GM23338 (cell line): Measurements from ENCODE around the gene PIWIL4.
"Not testable (repeated sequence)": the region's sequence is repeated elsewhere in the genome, so short reads cannot be mapped to it uniquely, and the experiment has no call there.

Experiments
- CTCF ChIP-seq, 2 experiments: fragments of 200-600 bp in 1 of 2; sonication (generic) in 1 of 2; conservative IDR thresholded peaks; 2 replicates each; pipeline versions ENCODE4 v1.5.1 to v1.6.1; 2016 to 2017; ENCODE audit warnings: antibody characterized with exemption in 2 of 2, low read depth in 2 of 2, mild to moderate bottlenecking in 2 of 2, moderate library complexity in 1 of 2
- EZH2 ChIP-seq: fragments of 200-600 bp; sonication (generic); IDR thresholded peaks from one replicate; pipeline ENCODE4 v1.8.0; 2017; ENCODE audit warnings: antibody characterized with exemption, mild to moderate bottlenecking, low read depth; ENCODE audit not compliant: unreplicated experiment

DNA sequence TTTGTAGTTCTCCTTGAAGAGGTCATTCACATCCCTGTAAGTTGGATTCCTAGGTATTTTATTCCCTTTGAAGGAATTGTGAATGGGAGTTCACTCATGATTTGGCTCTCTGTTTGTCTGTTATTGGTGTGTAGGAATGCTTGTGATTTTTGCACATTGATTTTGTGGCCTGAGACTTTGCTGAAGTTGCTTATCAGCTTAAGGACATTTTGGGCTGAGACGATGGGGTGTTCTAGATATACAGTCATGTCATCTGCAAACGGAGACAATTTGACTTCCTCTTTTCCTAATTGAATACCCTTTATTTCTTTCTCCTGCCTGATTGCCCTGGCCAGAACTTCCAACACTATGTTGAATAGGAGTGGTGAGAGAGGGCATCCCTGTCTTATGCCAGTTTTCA, 5.8 kb downstream of the PIWIL4 start:
- not testable (repeated sequence) for TF ChIP-seq CTCF (conservative IDR thresholded peaks at IDR 0.05; ENCODE audit: low read depth in 2 of 2); EZH2
